Measurements from ENCODE around the gene BTBD9. TPM values are rescaled to one million over a fixed set of nuclear protein-coding genes. Genes with fewer than 3 reads are reported as not detected.

BTBD9 gene
- total RNA-seq, 2 experiments from 2014 or later, result 8.2 to 12.2 TPM

DNA sequence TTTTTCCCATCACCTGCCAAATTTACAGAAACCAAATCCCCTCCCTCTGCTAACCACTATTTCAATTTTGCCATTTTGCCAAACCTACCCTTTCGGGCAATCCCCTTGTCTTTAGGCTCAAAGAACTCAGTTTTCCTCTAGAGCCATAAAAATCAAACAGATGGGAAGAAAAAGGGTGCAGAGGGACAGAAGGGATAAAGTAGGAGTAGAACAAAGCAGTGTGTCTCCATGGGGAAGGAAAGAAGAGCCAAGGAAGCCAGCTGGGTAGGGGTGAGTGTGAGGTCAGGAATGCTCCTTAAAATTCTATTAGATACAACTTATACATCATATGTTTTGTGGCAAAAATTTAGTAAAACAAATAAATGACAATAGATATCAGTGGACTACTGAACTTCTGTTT is 316.5 kb downstream of the BTBD9 start:
- intact Hi-C loops (cut with DNase I, micrococcal nuclease), result no loop called here
- H3K27ac Mint-ChIP-seq, result no peak overlapping the region
- POLR2A ChIA-PET, result no interaction called here
- H3K9me3 Mint-ChIP-seq (ENCODE audit: low read depth), result no peaks in the 10 kb centered on the region
- no peaks in the 10 kb centered on the region for H3K36me3 Mint-ChIP-seq (ENCODE audit: low read depth)
- ATAC-seq, result no peak
- DNase-seq, result no peak
- H3K4me3 Mint-ChIP-seq, result no peak overlapping the region
- H3K27me3 Mint-ChIP-seq, result no peaks in the 10 kb centered on the region
- no peaks in the 10 kb centered on the region for H3K4me1 Mint-ChIP-seq
- CTCF ChIA-PET, result no interaction called here

DNA sequence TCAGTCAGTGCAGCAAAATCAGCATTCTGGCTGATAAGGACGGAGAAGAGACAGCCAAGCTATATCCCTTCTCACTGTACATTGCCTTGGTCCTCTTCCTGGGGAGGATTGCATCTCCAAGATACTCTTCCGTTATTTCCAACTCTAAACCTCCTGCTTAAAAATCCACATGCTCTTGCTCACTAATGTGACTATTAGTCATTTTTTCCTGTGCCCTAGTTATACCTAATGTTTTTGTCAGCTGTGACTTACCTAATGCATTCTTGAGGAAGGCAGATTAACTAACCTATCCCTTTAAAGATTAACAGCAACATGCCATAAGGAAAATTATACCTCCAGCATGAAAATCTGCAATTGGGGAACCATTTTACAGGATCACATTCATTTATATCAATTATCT is 317.6 kb downstream of the BTBD9 start:
- H3K36me3 Mint-ChIP-seq (ENCODE audit: low read depth), result no peaks in the 10 kb centered on the region
- POLR2A ChIA-PET, result no interaction called here
- intact Hi-C loops (cut with DNase I, micrococcal nuclease), result no loop called here
- no peaks in the 10 kb centered on the region for H3K27me3 Mint-ChIP-seq
- H3K4me3 Mint-ChIP-seq, result no peak overlapping the region
- no peak for ATAC-seq
- no peak overlapping the region for H3K27ac Mint-ChIP-seq
- H3K9me3 Mint-ChIP-seq (ENCODE audit: low read depth), result no peaks in the 10 kb centered on the region
- no peaks in the 10 kb centered on the region for H3K4me1 Mint-ChIP-seq
- CTCF ChIA-PET, result no interaction called here
- no peak for DNase-seq

DNA sequence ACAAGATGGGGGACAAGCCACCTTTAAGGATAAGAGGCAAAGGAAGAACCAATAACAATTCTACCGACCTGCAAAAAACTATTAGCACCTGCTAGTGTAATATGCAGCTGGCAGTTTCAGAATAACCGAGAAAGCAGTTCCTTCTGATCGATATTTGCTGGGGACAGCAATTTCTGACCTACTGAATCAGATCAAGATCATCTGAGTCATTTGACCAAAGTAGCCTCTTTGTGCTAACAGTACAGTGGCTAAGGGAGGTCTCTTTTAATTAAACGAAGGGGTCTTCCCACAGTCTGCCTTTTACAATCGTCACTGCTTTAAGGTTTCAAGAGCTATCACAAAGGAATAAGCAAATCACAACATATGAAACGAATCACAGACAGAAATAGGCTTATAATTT is 318.9 kb downstream of the BTBD9 start:
- H3K27ac Mint-ChIP-seq, result no peak overlapping the region
- CTCF ChIA-PET, result interaction anchor here (0.8 kb wide), 1 partner anchor 195 kb away, joined by 7 read pairs; no protein-coding TSS in a partner anchor
- ATAC-seq (no peak), DNase-seq (no peak)
- intact Hi-C loops (cut with DNase I, micrococcal nuclease), result no loop called here
- no peaks in the 10 kb centered on the region for H3K36me3 Mint-ChIP-seq (ENCODE audit: low read depth)
- no peaks in the 10 kb centered on the region for H3K4me1 Mint-ChIP-seq
- no peak overlapping the region for H3K4me3 Mint-ChIP-seq
- H3K9me3 Mint-ChIP-seq (ENCODE audit: low read depth), result no peaks in the 10 kb centered on the region
- no peaks in the 10 kb centered on the region for H3K27me3 Mint-ChIP-seq
- POLR2A ChIA-PET, result interaction anchor here (0.6 kb wide), 1 partner anchor 79 kb away, joined by 5 read pairs; no protein-coding TSS in a partner anchor

DNA sequence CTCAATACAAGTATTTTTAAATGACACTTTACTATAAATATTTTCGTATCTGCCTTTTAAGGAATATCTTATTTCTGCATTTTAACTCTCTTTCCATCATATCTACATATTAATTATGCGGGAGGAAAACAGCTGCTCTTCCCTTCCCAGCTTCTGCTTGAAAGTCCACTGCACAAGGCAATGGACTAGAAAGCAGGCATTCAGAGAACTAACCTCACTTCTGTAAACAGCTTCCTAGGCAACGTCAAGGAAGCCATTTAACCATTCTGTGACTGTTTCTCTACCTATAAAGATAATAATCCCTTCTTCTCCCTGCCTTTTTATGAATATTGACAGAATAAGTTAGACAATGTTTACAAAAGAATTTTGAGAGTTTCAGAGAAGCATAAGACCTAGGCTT is 319.4 kb downstream of the BTBD9 start:
- H3K27ac Mint-ChIP-seq, result no peak overlapping the region
- no peaks in the 10 kb centered on the region for H3K9me3 Mint-ChIP-seq (ENCODE audit: low read depth)
- ChIA-PET CTCF (no interaction called here), POLR2A (interaction anchor here (0.6 kb wide), 1 partner anchor 79 kb away, joined by 5 read pairs; no protein-coding TSS in a partner anchor)
- intact Hi-C loops (cut with DNase I, micrococcal nuclease), result no loop called here
- DNase-seq, result no peak
- H3K4me1 Mint-ChIP-seq, result no peaks in the 10 kb centered on the region
- no peak for ATAC-seq
- no peaks in the 10 kb centered on the region for H3K36me3 Mint-ChIP-seq (ENCODE audit: low read depth)
- no peak overlapping the region for H3K4me3 Mint-ChIP-seq
- no peaks in the 10 kb centered on the region for H3K27me3 Mint-ChIP-seq

DNA sequence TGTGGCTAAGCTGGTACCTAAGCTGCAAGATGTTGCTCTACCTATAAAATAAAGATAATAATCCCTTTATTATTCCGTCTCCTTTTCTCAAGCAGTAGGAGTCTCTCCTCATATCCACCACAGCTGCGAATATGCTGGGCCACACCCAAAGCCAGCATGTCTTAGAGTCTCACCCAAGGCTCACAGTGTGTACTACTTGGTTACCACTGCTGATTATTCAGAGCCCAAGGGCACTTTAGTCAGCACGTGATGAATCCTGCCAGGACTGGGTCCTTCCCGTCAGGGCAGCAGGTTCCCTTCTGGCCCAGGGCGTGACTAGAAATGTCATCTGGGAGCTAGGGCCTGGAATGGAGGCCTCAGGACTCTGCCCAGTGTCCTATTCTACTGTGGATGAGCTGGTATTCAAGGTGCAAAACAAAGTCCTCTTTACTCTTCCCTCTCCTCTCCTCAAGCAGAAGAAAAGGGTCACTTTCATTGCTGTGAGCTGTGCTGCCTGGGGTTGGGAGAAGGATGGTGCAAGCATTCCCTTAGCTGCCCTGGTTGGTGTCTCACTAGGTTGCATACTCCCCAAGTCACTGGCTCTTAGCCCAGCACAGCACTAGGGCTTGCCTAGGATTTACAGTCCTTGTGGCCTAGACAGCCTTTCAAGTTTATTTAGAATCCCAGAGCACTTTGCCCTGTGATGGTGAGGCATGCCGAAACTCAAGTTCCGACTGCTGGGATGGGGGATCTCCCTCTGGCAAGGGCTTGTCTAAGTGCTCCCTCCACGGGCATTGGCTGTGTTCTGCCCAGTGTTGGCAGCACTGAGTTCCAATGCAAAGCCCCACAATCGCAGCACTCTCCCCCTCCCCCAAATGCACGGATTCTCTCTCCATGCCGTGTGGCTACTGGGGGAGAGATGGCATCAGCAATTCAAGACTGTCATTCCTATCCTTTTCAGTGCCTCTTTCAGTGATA is 320.2 kb downstream of the BTBD9 start:
- DNase-seq (no peak), ATAC-seq (no peak)
- Mint-ChIP-seq H3K36me3 (ENCODE audit: low read depth) (no peaks in the 10 kb centered on the region), H3K9me3 (ENCODE audit: low read depth) (no peaks in the 10 kb centered on the region), H3K4me3 (no peak overlapping the region), H3K27ac (no peak overlapping the region), H3K4me1 (no peaks in the 10 kb centered on the region), H3K27me3 (no peaks in the 10 kb centered on the region)
- ChIA-PET POLR2A (no interaction called here), CTCF (interaction anchor here (0.6 kb wide), 1 partner anchor 658 kb away, joined by 3 read pairs; no protein-coding TSS in a partner anchor)
- intact Hi-C loops (cut with DNase I, micrococcal nuclease), result no loop called here

- no peak for ATAC-seq
- no peaks in the 10 kb centered on the region for H3K36me3 Mint-ChIP-seq (ENCODE audit: low read depth)
- no peaks in the 10 kb centered on the region for H3K27me3 Mint-ChIP-seq
- CTCF ChIA-PET, result no interaction called here
- no peak for DNase-seq
- intact Hi-C loops (cut with DNase I, micrococcal nuclease), result no loop called here
- no peak overlapping the region for H3K4me3 Mint-ChIP-seq
- no peaks in the 10 kb centered on the region for H3K4me1 Mint-ChIP-seq
- H3K27ac Mint-ChIP-seq, result no peak overlapping the region
- POLR2A ChIA-PET, result no interaction called here
- no peaks in the 10 kb centered on the region for H3K9me3 Mint-ChIP-seq (ENCODE audit: low read depth)
Measured at GRCh38 chr6:38316099-38316868, 323.4 kb downstream of the BTBD9 start.

DNA sequence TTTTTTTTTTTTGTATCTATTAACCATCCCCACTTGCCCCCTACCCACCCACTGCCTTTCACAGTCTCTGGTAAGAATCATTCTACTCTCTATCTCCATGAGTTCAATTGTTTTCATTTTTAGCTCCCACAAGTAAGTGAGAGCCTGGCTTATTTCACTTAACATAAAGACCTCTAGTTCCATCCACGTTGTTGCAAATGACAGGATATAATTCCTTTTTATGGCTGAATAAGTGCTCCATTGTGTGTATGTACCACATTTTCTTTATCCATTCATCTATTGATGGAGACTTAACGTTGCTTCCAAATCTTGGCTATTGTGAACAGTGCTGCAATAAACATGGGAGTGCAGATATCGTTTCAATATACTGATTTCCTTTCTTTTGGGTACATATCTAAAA is 328.5 kb downstream of the BTBD9 start:
- no peak for ATAC-seq
- no peak overlapping the region for H3K4me3 Mint-ChIP-seq
- no peaks in the 10 kb centered on the region for H3K36me3 Mint-ChIP-seq (ENCODE audit: low read depth)
- H3K27ac Mint-ChIP-seq, result no peak overlapping the region
- H3K9me3 Mint-ChIP-seq (ENCODE audit: low read depth), result no peaks in the 10 kb centered on the region
- intact Hi-C loops (cut with DNase I, micrococcal nuclease), result no loop called here
- H3K4me1 Mint-ChIP-seq, result no peaks in the 10 kb centered on the region
- ChIA-PET CTCF (no interaction called here), POLR2A (no interaction called here)
- no peak for DNase-seq
- H3K27me3 Mint-ChIP-seq, result no peaks in the 10 kb centered on the region

- no peaks in the 10 kb centered on the region for H3K27me3 Mint-ChIP-seq
- ChIA-PET POLR2A (no interaction called here), CTCF (no interaction called here)
- H3K9me3 Mint-ChIP-seq (ENCODE audit: low read depth), result no peaks in the 10 kb centered on the region
- H3K4me3 Mint-ChIP-seq, result no peak overlapping the region
- H3K4me1 Mint-ChIP-seq, result no peaks in the 10 kb centered on the region
- no peak for ATAC-seq
- H3K36me3 Mint-ChIP-seq (ENCODE audit: low read depth), result no peaks in the 10 kb centered on the region
- intact Hi-C loops (cut with DNase I, micrococcal nuclease), result no loop called here
- no peak overlapping the region for H3K27ac Mint-ChIP-seq
- DNase-seq, result no peak
Measured at GRCh38 chr6:38310061-38310460, 329.7 kb downstream of the BTBD9 start.

GRCh38 chr6:38307740-38308139 is 332.0 kb downstream of the BTBD9 start:
- ATAC-seq (no peak), DNase-seq (no peak)
- intact Hi-C loops (cut with DNase I, micrococcal nuclease), result no loop called here
- CTCF ChIA-PET, result no interaction called here
- Mint-ChIP-seq H3K4me1 (peaks cover 3% of the 10 kb centered on the region), H3K4me3 (no peak overlapping the region), H3K9me3 (ENCODE audit: low read depth) (no peaks in the 10 kb centered on the region), H3K36me3 (ENCODE audit: low read depth) (no peaks in the 10 kb centered on the region), H3K27ac (no peak overlapping the region), H3K27me3 (no peaks in the 10 kb centered on the region)
- POLR2A ChIA-PET, result interaction anchor here (0.6 kb wide), 1 partner anchor 532 kb away, joined by 3 read pairs; no protein-coding TSS in a partner anchor

DNA sequence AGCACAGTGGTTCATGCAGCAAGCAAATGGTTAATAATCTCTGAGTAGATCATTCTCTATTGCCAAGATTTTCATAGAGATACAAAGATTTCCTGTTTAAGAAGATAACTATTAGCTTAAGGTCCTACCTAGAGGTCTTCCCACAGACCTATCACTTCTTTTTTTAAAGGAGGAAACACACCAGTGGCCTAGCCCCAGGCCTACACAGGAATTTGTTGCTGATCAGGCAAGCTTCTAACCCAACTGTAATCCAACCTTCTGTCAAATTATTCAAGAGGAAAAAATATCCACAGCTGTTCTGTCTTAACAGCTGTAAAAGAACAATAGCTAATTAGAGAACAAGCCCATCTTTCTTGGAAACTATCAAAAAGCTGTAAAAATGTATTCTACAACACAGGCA is 332.8 kb downstream of the BTBD9 start:
- intact Hi-C loops (cut with DNase I, micrococcal nuclease), result no loop called here
- ChIA-PET CTCF (interaction anchor here (0.6 to 0.8 kb wide), 2 partner anchors 355 to 565 kb away, joined by 3 read pairs; no protein-coding TSS in a partner anchor), POLR2A (no interaction called here)
- Mint-ChIP-seq H3K9me3 (ENCODE audit: low read depth) (no peaks in the 10 kb centered on the region), H3K36me3 (ENCODE audit: low read depth) (no peaks in the 10 kb centered on the region), H3K4me1 (peaks cover 8% of the 10 kb centered on the region), H3K27me3 (no peaks in the 10 kb centered on the region), H3K27ac (no peak overlapping the region), H3K4me3 (no peak overlapping the region)
- no peak for DNase-seq
- ATAC-seq, result no peak

GRCh38 chr6:38305995-38306681 is 333.6 kb downstream of the BTBD9 start:
- CTCF ChIA-PET, result interaction anchor here (0.6 kb wide), 1 partner anchor 355 kb away, joined by 3 read pairs; no protein-coding TSS in a partner anchor

More at GRCh38 chr6:38305995-38306681, 333.6 kb downstream of the BTBD9 start:
- Mint-ChIP-seq H3K4me1 (peaks cover 8% of the 10 kb centered on the region), H3K27ac (no peak overlapping the region), H3K36me3 (ENCODE audit: low read depth) (peaks cover 2% of the 10 kb centered on the region), H3K4me3 (no peak overlapping the region), H3K27me3 (no peaks in the 10 kb centered on the region), H3K9me3 (ENCODE audit: low read depth) (peaks cover 2% of the 10 kb centered on the region)
- POLR2A ChIA-PET, result no interaction called here
- ATAC-seq, result no peak
- no peak for DNase-seq
- intact Hi-C loops (cut with DNase I, micrococcal nuclease), result no loop called here
